HepG2 (cell line): ENCODE results near the gene ADGRF5. TPM values are rescaled to one million over a fixed set of nuclear protein-coding genes. Genes with fewer than 3 reads are reported as not detected.

Experiments used
- ATAC-seq: fragments of 200-7000 bp; cut with Tn5 transposase; 3 replicates; pipeline ENCODE4 v1.9.1; 2020; ENCODE audit warnings: mild to moderate bottlenecking, moderate library complexity
- BruUV-seq: library from RNA; stranded (reverse); fragments of 400-500 nt; replicated peaks from 2 replicates; lab custom pipeline; 2021; lab: Mats Ljungman, UMichigan
- CTCF ChIA-PET: fragments of 300-600 bp; formaldehyde crosslinking; extraction: SDS; loops from one replicate; lab custom pipeline; 2021; ENCODE audit warnings: low total read pairs, inconsistent platforms, low intra/inter-chr PET ratio; lab: Yijun Ruan, JAX
- POLR2A ChIA-PET: fragments of 350-600 bp; sonication (Branson Sonifier 250); formaldehyde crosslinking; loops from one replicate; lab custom pipeline; 2020; ENCODE audit warnings: antibody characterized with exemption, inconsistent platforms; lab: Yijun Ruan, JAX
- DNase-seq: peaks from one replicate; pipeline ENCODE4 v3.0.0-alpha.2; 2015; ENCODE audit warnings: low spot score
- FAIRE-seq: peaks from 3 replicates; lab custom pipeline; 2011; peaks lifted over from hg19 to GRCh38; lab: Jason Lieb, UNC
- H2AFZ ChIP-seq: one replicate; pipeline ENCODE4 v1.6.1; 2011; ENCODE audit warnings: low read length, inconsistent platforms
- H3K27ac ChIP-seq: fragments of 300-600 bp; 3 replicates; pipeline ENCODE4 v1.8.0; 2011; ENCODE audit warnings: mixed run types, mild to moderate bottlenecking, mixed read lengths, low read length, inconsistent platforms; ENCODE audit not compliant: insufficient read depth; ENCODE audit errors: extremely low read length
- H3K27me3 ChIP-seq, 2 experiments: fragments of 200-600 bp in 1 of 2; 2 replicates in 1 of 2; 3 replicates in 1 of 2; pipeline versions ENCODE4 v1.6.0 to v1.8.0; 2011; ENCODE audit warnings: low read length in 2 of 2, mild to moderate bottlenecking in 2 of 2, moderate library complexity in 2 of 2, inconsistent platforms in 1 of 2; ENCODE audit not compliant: insufficient read depth in 2 of 2, control insufficient read depth in 1 of 2
- H3K36me3 ChIP-seq, 2 experiments: fragments of 200-600 bp in 1 of 2; replicated peaks in 1 of 2; 2 replicates in 1 of 2; 3 replicates in 1 of 2; pipeline versions ENCODE4 v1.5.1 to v1.8.0; 2011; ENCODE audit warnings: low read length in 2 of 2, inconsistent platforms in 1 of 2; ENCODE audit not compliant: insufficient read depth in 2 of 2, control insufficient read depth in 1 of 2
- H3K4me1 ChIP-seq: 2 replicates; pipeline ENCODE4 v1.5.1; 2012; ENCODE audit warnings: low read length, inconsistent platforms; ENCODE audit not compliant: insufficient read depth
- H3K4me2 ChIP-seq: 2 replicates; pipeline ENCODE4 v1.6.0; 2011; ENCODE audit warnings: low read depth, low read length, inconsistent platforms
- H3K4me3 ChIP-seq, 3 experiments: fragments of 200-600 bp in 1 of 3; sonication (generic), shearing (Covaris generic) in 1 of 3; replicated peaks in 1 of 3; 2 replicates each; pipeline ENCODE4 v1.5.1; 2011 to 2016; ENCODE audit warnings: low read length in 3 of 3, inconsistent platforms in 2 of 3, low read depth in 2 of 3, mild to moderate bottlenecking in 2 of 3, control low read depth in 1 of 3, mixed read lengths in 1 of 3; ENCODE audit not compliant: insufficient read depth in 1 of 3
- H3K79me2 ChIP-seq: one replicate; pipeline ENCODE4 v1.6.1; 2011; ENCODE audit warnings: low read length, inconsistent platforms; ENCODE audit not compliant: insufficient read depth
- H3K9ac ChIP-seq: 2 replicates; pipeline ENCODE4 v1.6.0; 2011; ENCODE audit warnings: mild to moderate bottlenecking, low read depth, low read length, inconsistent platforms; ENCODE audit not compliant: insufficient read depth
- H3K9me3 ChIP-seq: 2 replicates; pipeline ENCODE4 v1.5.1; 2012; ENCODE audit warnings: mild to moderate bottlenecking, low read length
- H4K20me1 ChIP-seq: 2 replicates; pipeline ENCODE4 v1.6.0; 2011; ENCODE audit warnings: inconsistent platforms, mild to moderate bottlenecking, low read length, moderate library complexity; ENCODE audit not compliant: insufficient read depth
- FOXM1 ChIP-seq: sonication (generic); formaldehyde crosslinking; IDR thresholded peaks from 2 replicates; pipeline ENCODE4 v1.5.0; 2020; ENCODE audit warnings: missing genetic modification reagents
- HDAC2 ChIP-seq: sonication (generic); formaldehyde crosslinking; IDR thresholded peaks from 2 replicates; pipeline ENCODE4 v1.4.0; 2020; ENCODE audit warnings: missing genetic modification reagents
- PLRG1 ChIP-seq: fragments of 450-650 bp; conservative IDR thresholded peaks from 2 replicates; pipeline ENCODE4 v1.6.1; 2016
- RFX5 ChIP-seq: IDR thresholded peaks from 2 replicates; pipeline ENCODE4 v1.6.1; 2011; ENCODE audit warnings: low read depth, low read length, improper control_type of control experiment
- SAP130 ChIP-seq: IDR thresholded peaks from 2 replicates; pipeline ENCODE4 v1.6.1; 2016; ENCODE audit warnings: low read depth
- ZNF678 ChIP-seq: sonication (generic); formaldehyde crosslinking; IDR thresholded peaks from 2 replicates; pipeline ENCODE4 v1.4.0; 2020; ENCODE audit warnings: mild to moderate bottlenecking, missing genetic modification reagents
- WGBS: methylation state at CpG from one replicate; pipeline ENCODE4 v1.1.6; 2017; ENCODE audit warnings: low lambda C conversion rate; 5-methylcytosine and 5-hydroxymethylcytosine counted together
- in situ Hi-C: cut with HindIII; loops from 2 replicates; pipeline ENCODE4 v1.10.0; 2017; ENCODE audit warnings: low pct_unique_long_range_greater_than_20kb; ENCODE audit not compliant: extremely low pct_ligation_motif_present
- intact Hi-C: fragments of 100-400 bp; cut with micrococcal nuclease; formaldehyde crosslinking; loops from one replicate; pipeline ENCODE4 v1.10.0; 2022; ENCODE audit not compliant: unreplicated experiment
- polyA plus RNA-seq, 8 experiments: library from polyadenylated mRNA; depleted of rRNA in 3 of 8; stranded (reverse) in 7 of 8; unstranded in 1 of 8; fragments of >200 nt; fragmentation: Illumina TruSeq in 4 of 8; extraction: Trizol in 4 of 8; gene quantifications; 2 replicates each; pipeline versions ENCODE4 v1.2.1 to v1.2.3, GENCODE V29; 2011 to 2016; ENCODE audit warnings: low read depth in 4 of 8, missing spikeins in 1 of 8, mixed read lengths in 1 of 8; ENCODE audit not compliant: insufficient read depth in 1 of 8
- total RNA-seq, 5 experiments: library from RNA; depleted of rRNA; stranded (reverse); fragments of >200 nt; fragmentation: Illumina TruSeq; extraction: Trizol; gene quantifications; 2 replicates each; pipeline ENCODE4 v1.2.3, GENCODE V29; 2016; ENCODE audit warnings: low read depth in 1 of 5

Gene ADGRF5
- total and polyA plus RNA-seq, 2 of the 13 experiments (the other 11 are each of a cell fraction or from before 2014, with no cell fraction given) = not detected

- DNase-seq (no peak), FAIRE-seq (no peak), ATAC-seq (no peak)
- POLR2A ChIA-PET = no interaction called here
- BruUV-seq = no TSS peak
- CTCF ChIA-PET = no interaction called here
- Histone ChIP-seq H3K4me2 (no peak overlapping the region), H3K4me1 (no peaks in the 10 kb centered on the region), H3K79me2 (no peaks in the 10 kb centered on the region), H3K9me3 (no peaks in the 10 kb centered on the region), H3K27ac (no peak overlapping the region), H2AFZ (no peak overlapping the region), H3K4me3 (no peak overlapping the region), H4K20me1 (no peaks in the 10 kb centered on the region), H3K36me3 (no peaks in the 10 kb centered on the region), H3K9ac (no peak overlapping the region), H3K27me3 (peaks cover 1 to 9% of the 10 kb centered on the region in 2 experiments; a peak in 2 of 5 replicates)
- TF ChIP-seq PLRG1 = no peak
- in situ Hi-C loops (no loop called here), intact Hi-C loops (no loop called here)
Observed at GRCh38 chr6:46915380-46915779, 6.4 kb downstream of the ADGRF5 start.

GRCh38 chr6:46914279-46914810 is 7.4 kb downstream of the ADGRF5 start:
- intact Hi-C loops (no loop called here), in situ Hi-C loops (no loop called here)
- Histone ChIP-seq H3K4me3 (no peak overlapping the region), H3K4me2 (no peak overlapping the region), H3K4me1 (no peaks in the 10 kb centered on the region), H3K9me3 (no peaks in the 10 kb centered on the region), H3K79me2 (no peaks in the 10 kb centered on the region), H3K36me3 (no peaks in the 10 kb centered on the region), H2AFZ (no peak overlapping the region), H3K27me3 (peaks cover 1 to 9% of the 10 kb centered on the region in 2 experiments; a peak in 2 of 5 replicates), H3K9ac (no peak overlapping the region), H3K27ac (no peak overlapping the region), H4K20me1 (no peaks in the 10 kb centered on the region)
- FAIRE-seq = no peak
- no peak for ATAC-seq
- CTCF ChIA-PET = no interaction called here
- TF ChIP-seq HDAC2 (CRISPR knock-in tag) (no peak), FOXM1 (CRISPR knock-in tag) (no peak), ZNF678 (CRISPR knock-in tag) (no peak), SAP130 (no peak), RFX5 (no peak)
- POLR2A ChIA-PET = no interaction called here
- BruUV-seq = no TSS peak
- WGBS = 6% methylated on average over 4 of the region's 4 CpGs
- no peak for DNase-seq
